ENCODE measurements around the gene TBC1D10B.

Gene TBC1D10B

DNA sequence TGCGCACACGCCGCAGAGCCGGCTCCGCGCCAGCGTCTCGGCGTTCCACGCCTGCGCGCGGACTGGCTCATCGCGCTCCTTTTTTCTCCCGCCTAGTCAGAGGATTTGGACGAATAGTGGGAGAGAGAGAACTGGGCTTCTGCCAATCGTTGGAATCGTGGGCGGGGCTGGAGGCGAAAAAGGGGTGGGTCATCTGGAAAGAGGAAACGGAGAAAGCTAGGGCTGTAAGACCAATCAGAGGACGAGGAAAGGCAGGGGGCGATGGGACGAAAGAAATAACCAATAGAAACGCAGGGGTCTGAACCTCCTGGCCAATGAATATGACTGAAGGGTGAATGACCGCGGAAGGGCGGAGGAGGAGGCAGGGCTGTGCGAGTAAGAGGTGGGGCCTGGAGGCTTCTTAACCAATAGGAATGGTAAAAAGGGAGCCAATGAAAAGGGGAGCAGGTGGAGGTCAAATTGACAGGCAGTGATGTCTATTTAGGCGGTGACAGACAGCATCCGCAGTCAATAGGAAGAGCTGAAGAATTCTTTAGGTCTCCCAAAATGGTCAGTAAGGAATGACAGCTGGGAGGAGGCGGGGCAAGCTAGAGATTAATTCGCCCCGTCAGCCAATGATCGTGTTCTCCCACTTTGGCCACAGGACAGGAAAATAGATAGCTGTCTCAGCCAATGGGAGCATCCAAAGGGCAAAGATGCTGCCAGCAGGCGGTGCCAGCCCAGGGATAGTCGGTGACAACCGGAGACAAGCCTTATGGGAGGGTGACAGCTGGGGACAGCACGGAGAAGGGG lies at the start of gene TBC1D10B:
TBC1D10B (minus strand) TSS at position 39 of the 792 bp plus-strand sequence. CDS start 311 bp downstream, outside the sequence.
- peak; percentile 88 to 100 for DNase-seq

DNA sequence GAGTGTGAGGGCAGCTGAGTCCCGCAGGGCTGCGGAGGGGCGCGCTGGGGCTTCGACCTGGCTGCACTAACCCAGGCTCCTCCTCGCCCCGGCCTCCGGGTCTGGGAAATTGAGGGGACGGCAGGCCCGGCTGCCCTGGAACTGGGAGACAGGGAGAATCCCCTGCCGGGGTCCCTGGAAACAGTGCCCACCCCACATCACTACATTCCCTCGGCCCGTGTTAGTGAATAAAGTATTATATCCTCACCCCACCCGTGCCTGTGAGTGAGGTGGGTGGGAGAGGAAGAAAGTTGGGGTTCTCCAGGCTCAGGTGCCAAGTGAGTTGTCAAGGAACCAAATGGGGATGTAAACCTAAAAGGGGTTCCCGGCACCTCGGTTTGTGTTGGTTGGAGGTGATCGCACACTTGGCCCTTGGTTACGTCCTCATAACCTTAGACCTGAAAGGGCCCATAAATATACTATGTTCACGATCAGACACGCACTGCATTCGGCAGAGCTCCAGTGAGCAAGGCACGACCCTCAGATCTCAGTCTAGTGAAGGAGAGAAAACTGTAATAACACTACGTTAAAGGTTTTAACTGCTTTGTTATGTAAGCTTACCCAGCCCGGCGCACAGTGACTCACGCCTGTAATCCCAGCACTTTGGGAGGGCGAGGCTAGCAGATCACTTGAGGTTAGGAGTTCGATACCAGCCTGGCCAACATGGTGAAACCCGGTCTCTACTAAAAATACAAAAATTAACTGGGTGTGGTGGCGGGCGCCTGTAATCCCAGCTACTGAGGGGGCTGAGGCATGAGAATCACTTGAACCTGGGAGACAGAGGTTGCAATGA lies 48.3 kb upstream of the TBC1D10B start:
- DNase-seq, result no peak

DNA sequence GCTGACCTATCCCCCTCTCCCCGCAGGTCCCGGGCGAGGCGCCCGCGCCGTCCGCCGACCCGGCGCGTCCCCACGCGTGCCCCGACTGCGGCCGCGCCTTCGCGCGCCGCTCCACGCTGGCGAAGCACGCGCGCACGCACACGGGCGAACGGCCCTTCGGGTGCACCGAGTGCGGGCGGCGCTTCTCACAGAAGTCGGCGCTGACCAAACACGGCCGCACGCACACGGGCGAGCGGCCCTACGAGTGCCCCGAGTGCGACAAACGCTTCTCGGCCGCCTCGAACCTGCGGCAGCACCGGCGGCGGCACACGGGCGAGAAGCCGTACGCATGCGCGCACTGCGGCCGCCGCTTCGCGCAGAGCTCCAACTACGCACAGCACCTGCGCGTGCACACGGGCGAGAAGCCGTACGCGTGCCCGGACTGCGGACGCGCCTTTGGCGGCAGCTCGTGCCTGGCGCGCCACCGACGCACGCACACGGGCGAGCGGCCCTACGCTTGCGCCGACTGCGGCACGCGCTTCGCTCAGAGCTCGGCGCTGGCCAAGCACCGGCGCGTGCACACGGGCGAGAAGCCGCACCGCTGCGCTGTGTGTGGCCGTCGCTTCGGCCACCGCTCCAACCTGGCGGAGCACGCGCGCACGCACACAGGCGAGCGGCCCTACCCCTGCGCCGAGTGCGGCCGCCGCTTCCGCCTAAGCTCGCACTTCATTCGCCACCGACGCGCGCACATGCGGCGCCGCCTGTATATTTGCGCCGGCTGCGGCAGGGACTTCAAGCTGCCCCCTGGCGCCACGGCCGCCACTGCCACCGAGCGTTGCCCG lies 47.4 kb upstream of the TBC1D10B start:
- DNase-seq, result peak; percentile 49 to 75

DNA sequence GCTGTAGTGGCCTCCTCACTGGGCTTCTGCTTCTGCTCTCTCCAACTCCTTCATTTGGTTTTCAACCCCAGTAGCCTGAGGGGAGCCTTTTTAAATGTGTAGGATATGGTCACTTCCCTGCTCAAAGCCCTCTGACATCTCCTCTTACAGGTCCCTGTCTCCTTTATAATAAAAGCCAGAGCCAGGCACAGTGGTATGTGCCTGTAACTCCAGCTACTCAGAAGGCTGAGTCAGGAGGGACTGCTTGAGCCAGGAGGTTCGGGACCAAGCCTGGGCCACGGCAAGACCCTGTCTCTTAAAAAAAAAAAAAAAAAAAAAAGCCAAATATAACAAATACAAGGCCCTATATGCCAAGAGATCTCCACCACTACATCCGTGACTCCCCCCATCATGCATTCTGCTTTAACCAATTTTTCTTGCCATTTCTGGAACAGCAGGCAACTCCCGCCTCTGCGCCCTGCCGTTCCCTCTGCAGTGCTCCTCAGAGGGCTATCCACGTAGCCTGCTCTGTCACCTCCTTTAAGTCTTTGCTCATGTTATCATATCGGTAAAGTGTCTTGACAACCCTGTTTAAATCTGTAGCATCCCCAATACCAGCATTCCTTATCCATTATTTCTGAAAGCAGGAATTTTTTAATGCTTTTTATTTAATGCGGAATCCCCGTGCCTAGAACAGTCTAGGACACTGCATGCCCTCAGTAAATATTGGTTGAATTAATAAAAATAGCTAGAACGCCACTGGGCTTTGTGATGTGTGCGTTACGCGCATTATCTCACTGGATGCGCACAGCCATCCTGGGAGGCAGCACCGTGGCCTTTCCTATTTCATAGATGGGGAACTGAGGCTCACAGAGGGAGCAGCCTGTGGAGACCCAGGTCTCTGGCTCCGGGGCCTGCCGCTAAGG lies 46.6 kb upstream of the TBC1D10B start:
- no peak for DNase-seq

DNA sequence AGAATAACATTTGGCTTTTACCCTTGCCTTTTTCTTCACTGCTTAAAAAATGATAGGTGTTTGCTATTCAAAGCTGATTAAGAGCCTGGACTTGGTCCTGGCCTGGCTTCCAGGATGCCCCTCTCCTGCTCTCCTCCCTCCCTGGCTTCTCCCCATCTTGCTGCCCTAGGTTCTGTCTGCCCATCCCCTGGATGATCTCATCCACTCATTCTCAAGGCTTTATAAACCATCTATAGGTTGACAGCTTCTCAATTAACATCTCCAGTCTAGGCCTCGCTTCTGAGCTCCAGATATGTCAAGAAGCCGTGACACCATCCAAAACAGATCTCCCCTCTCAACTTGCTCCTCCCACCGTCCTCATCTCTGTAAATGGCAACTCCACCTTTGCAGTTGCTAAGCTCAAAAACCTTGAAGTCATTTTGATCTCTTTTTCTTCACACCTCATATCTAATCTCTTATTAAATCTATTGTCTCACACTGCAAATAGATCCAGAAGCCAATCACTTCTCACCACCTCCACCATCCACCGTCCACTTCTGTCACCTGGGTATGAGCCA lies 45.8 kb upstream of the TBC1D10B start:
- no peak for DNase-seq

DNA sequence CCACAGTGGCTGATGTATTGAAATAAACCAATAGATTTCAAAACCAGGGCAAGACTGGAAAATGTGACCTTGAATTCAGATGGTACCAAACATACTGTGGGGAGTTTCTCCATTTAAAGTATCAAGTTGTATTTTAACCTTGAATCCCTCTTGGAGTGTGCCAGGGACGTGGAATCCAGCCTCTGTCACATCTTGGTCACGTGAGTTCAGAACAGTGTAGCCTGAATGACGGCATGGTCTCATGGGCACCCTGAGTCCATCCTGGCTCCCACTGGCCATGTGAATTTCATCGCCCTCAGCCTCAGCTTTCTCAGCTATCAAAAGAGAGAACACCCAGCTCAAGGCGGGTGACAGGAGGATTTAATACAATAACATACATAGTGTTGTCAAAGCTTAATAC lies 43.9 kb upstream of the TBC1D10B start:
- no peak for DNase-seq

- no peak for DNase-seq
These were observed 43.0 kb upstream of the TBC1D10B start for GRCh38 chr16:30413112-30413806.

DNA sequence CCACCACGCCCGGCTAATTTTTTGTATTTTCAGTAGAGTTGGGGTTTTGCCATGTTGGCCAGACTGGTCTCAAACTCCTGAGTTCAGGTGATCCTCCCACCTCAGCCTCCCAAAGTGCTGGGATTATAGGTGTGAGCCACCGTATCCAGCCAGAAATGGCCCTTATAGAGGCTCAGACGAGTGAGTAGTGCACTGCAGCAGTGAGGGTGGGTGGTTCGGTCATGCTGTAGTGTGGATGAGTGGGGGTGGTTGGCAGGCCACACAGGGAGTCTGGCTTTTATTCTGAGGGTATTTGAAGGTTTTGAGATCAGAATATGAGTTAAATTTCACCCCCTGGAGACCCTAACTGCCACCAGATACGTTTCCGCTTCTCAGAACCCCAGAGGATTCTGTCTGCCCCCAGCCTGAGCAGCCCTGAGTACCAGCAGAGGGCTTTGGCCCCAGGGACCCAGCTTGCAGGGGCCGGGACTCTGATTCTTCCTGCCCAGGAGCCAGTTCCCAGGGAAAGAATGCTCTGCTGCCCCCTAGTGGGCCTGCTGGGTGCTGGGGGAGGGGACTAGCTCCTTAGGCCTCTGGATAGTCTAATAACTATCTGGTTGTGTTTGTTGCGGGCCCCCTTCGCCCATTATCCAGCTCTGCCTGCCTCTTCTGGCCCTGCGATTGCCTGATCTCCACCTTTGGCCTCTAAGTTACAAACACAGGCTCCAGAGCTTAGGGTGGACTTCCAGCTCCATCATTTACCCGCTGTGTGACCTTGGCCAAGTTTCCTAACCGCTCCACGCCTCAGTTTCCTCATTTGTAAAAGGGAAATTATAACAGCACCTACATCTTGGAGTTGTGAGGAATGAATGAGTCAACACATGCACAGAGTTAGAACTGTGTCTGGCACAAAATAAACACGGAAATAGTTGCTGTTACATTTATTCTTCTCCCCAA lies 39.1 kb upstream of the TBC1D10B start:
- peak; percentile 74 to 91 for DNase-seq

DNA sequence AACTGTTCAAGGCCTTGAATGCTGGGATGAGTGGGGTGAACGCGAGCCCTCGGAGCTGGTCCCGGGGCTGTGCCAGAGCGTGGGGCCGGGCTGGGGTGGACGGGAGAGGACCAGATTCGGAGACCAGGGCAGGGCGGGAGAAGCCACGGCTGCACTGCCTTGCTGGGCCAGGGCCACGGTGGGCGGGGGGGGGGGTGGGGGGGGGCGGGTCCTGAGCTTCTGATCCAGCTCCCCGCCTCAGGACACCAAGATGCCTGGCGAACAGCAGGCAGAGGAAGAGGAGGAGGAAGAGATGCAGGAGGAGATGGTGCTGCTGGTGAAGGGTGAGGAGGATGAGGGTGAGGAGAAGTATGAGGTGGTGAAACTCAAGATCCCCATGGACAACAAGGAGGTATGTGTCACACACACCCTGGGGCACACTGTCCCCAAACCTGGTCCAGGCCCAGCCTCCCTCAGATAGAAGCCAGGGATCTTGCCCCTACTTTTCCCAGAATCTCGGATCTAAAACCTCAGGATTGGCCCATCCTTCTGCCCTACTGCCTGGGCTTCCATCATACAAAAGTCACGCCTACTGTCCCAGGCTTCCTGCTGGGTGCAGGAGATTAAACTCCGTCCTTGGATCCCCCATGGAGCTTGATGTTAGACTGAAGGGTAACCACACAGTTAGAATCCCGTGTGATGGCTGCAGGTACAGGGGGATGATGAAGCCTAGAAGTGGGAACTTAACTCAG lies 37.7 kb upstream of the TBC1D10B start:
- DNase-seq, result no peak

DNA sequence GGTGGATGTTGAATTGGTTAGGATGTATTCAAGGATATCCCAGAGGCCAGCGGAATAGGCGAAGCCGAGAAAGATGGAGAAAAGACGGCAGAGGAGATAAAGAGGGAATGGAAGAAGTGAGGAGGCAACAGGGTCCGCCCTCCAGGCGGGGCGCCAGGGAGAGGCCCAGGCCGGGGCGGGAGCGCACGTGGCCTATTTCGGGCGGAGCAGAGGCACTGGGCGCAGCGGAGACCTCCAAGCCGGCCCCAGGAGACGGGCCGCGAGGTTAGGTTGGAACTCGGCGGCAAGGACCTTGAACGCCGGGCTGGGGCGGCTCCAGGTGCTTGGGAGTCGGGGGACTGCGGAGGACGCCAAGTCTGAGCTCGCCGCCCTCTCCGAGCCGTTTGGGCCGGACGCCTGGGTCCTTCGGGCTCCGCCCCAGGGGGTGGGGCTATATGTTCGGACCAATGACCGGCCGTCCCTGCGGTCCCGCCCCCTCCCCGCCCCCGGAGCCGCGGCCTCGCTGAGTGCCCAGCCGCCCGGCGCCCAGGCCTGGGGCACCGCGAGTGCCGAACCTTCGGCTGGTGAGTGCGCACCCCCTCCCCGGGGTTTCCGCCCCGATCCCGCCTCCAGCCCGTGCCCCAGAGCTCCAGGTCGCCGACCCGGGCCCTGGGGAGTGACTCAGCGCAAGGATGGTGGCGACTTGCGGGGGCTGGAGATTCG lies 37.0 kb upstream of the TBC1D10B start, which contains the start of gene ZNF771:
ZNF771 (plus strand) TSS at position 505 of the 702 bp plus-strand sequence. CDS start 448 bp downstream, outside the sequence.
- DNase-seq, result peak; percentile 52 to 83

- DNase-seq, result no peak
These were observed 36.5 kb upstream of the TBC1D10B start for GRCh38 chr16:30406795-30407101.

DNA sequence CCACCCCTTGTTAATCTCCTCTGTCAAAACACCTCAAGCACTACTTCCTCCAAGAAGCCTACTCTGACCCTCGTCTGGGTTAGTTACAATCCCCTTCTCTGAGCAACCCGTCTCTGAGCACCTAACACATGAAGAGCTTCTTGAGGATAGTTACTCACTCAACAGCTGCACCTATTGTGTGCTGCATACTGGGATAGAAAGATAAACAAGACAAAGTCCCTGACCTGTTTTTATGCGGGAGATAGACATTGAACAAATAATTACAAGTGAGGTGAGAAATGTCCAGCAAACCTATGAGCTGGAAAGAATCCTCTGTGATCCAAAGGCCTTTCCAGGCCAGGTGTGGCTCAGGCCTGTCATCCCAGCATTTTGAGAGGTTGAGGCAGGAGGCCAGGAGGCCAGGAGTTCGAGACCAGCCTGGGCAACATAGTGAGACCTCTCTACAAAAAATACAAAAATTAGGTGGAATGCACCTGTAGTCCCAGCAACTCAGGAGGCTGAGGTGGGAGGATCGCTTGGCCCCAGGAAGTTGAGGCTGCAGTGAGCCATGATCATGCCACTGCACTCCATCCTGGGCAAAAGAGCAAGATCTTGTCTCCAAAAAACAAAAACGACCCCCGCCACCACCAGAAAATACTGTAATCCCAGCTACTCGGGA lies 31.6 kb upstream of the TBC1D10B start:
- DNase-seq, result no peak

GRCh38 chr16:30399435-30400186 lies 29.3 kb upstream of the TBC1D10B start:
- no peak for DNase-seq

DNA sequence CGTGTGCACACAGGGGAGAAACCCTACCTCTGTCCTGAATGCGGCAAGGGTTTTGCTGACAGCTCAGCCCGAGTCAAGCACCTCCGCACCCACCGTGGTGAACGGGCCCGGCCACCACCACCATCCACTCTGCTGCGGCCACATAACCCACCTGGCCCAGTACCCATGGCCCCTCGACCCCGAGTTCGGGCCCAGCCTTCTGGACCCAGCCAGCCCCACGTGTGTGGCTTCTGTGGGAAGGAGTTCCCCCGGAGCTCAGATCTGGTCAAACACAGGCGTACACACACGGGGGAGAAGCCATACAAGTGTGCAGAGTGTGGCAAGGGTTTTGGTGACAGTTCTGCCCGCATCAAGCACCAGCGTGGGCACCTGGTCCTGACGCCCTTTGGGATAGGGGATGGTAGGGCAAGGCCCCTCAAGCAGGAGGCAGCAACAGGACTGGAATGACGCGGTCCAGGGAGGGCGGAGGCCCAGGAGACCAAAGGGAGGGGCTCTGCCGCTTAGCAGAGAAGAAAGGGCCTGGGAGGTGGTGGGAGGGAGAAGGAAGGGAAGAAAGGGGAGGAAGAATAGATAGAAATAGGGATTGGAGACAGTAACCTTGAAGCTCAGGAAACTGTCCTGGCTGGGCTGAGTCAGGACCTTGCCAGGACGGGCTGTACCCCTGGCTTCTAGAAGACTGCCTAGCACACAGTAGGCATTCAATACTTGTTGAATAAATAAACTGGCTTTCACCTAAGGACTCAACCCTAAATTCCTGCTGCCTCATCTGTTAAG lies 28.6 kb upstream of the TBC1D10B start:
- DNase-seq, result no peak

- DNase-seq, result no peak
These were observed 27.7 kb upstream of the TBC1D10B start for GRCh38 chr16:30397776-30398660.
